Ishikawa (cell line): ENCODE measurements around the gene MYBPHL.

ENCODE experiments used
- CEBPB ChIP-seq: IDR thresholded peaks from 2 replicates; pipeline ENCODE4 v1.6.1; 2012
- CREB1 ChIP-seq: IDR thresholded peaks from 2 replicates; pipeline ENCODE4 v1.6.1; 2012; ENCODE audit warnings: low read depth
- EGR1 ChIP-seq: IDR thresholded peaks from 2 replicates; pipeline ENCODE4 v1.6.1; 2012
- EP300 ChIP-seq: IDR thresholded peaks from 2 replicates; pipeline ENCODE4 v1.6.1; 2012; ENCODE audit warnings: borderline replicate concordance
- FOXM1 ChIP-seq: IDR thresholded peaks from 2 replicates; pipeline ENCODE4 v1.6.1; 2012; ENCODE audit warnings: low read depth, borderline replicate concordance
- NFIC ChIP-seq: IDR thresholded peaks from 2 replicates; pipeline ENCODE4 v1.6.1; 2012
- RAD21 ChIP-seq: IDR thresholded peaks from 2 replicates; pipeline ENCODE4 v1.6.1; 2012; ENCODE audit warnings: low read depth
- TAF1 ChIP-seq: IDR thresholded peaks from 2 replicates; pipeline ENCODE4 v1.6.1; 2012; ENCODE audit warnings: low read depth, mild to moderate bottlenecking
- TCF12 ChIP-seq: IDR thresholded peaks from 2 replicates; pipeline ENCODE4 v1.6.1; 2012; ENCODE audit warnings: low read depth
- TEAD4 ChIP-seq: IDR thresholded peaks from 2 replicates; pipeline ENCODE4 v1.6.1; 2012
- YY1 ChIP-seq: IDR thresholded peaks from 2 replicates; pipeline ENCODE4 v1.6.1; 2012; ENCODE audit warnings: low read depth
- ZBTB7A ChIP-seq: IDR thresholded peaks from 2 replicates; pipeline ENCODE4 v1.6.1; 2012; ENCODE audit warnings: low read depth
- TF ChIP-seq, protein P1 (sequence below): IDR thresholded peaks from 2 replicates; pipeline ENCODE4 v1.6.1; 2012
- TF ChIP-seq, protein P2 (sequence below): IDR thresholded peaks from 2 replicates; pipeline ENCODE4 v1.6.1; 2012
- TF ChIP-seq, protein P3 (sequence below): IDR thresholded peaks from 2 replicates; pipeline ENCODE4 v1.6.1; 2012; ENCODE audit warnings: low read depth, mild to moderate bottlenecking

Gene MYBPHL

DNA sequence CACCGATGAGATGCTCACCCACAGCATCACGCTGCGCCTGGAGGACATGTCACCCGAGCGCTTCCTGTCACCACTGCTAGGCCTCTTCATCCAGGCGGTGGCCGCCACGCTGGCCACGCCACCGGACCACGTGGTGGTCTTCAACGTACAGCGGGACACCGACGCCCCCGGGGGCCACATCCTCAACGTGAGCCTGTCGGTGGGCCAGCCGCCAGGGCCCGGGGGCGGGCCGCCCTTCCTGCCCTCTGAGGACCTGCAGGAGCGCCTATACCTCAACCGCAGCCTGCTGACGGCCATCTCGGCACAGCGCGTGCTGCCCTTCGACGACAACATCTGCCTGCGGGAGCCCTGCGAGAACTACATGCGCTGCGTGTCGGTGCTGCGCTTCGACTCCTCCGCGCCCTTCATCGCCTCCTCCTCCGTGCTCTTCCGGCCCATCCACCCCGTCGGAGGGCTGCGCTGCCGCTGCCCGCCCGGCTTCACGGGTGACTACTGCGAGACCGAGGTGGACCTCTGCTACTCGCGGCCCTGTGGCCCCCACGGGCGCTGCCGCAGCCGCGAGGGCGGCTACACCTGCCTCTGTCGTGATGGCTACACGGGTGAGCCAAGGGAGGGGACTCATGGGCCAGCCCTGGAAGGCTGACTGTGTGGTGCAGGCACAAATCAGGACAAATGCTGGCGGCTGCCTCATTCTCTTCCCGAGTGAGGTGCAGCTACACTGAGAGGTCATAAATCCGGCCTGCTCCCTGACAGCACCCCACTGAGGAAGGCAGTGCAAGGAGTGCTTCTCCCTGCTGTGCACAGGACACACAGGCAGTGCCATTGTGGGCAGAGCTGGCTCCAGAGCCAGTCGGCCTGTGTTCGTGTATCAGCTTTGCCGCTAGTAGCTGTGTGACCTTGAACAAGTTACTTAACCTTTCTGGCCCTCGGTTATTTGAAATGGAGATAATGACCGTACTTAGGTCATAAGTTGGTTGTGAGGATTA lies 48.0 kb downstream of the MYBPHL start:
- no peak for TF ChIP-seq CREB1
- TF ChIP-seq TEAD4: peak; percentile 73
- TF ChIP-seq CEBPB: no peak
- peak; percentile 10; the same call in 1 of the 2 replicates for TF ChIP-seq RAD21
- TF ChIP-seq EP300: peak; percentile 75
- TF ChIP-seq TAF1: no peak
- no peak for TF ChIP-seq EGR1
- no peak for TF ChIP-seq FOXM1
- TF ChIP-seq, protein P1, sequence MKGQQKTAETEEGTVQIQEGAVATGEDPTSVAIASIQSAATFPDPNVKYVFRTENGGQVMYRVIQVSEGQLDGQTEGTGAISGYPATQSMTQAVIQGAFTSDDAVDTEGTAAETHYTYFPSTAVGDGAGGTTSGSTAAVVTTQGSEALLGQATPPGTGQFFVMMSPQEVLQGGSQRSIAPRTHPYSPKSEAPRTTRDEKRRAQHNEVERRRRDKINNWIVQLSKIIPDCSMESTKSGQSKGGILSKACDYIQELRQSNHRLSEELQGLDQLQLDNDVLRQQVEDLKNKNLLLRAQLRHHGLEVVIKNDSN: 0 out of 2 replicates have a peak, but pooled peaks have one; percentile 16
- peak; percentile 78 for TF ChIP-seq NFIC
- TF ChIP-seq YY1: peak; percentile 53; the same call in 1 of the 2 replicates
- no peak for TF ChIP-seq ZBTB7A
- TF ChIP-seq, protein P2, sequence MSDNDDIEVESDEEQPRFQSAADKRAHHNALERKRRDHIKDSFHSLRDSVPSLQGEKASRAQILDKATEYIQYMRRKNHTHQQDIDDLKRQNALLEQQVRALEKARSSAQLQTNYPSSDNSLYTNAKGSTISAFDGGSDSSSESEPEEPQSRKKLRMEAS: peak; percentile 60
- TF ChIP-seq, protein P3, sequence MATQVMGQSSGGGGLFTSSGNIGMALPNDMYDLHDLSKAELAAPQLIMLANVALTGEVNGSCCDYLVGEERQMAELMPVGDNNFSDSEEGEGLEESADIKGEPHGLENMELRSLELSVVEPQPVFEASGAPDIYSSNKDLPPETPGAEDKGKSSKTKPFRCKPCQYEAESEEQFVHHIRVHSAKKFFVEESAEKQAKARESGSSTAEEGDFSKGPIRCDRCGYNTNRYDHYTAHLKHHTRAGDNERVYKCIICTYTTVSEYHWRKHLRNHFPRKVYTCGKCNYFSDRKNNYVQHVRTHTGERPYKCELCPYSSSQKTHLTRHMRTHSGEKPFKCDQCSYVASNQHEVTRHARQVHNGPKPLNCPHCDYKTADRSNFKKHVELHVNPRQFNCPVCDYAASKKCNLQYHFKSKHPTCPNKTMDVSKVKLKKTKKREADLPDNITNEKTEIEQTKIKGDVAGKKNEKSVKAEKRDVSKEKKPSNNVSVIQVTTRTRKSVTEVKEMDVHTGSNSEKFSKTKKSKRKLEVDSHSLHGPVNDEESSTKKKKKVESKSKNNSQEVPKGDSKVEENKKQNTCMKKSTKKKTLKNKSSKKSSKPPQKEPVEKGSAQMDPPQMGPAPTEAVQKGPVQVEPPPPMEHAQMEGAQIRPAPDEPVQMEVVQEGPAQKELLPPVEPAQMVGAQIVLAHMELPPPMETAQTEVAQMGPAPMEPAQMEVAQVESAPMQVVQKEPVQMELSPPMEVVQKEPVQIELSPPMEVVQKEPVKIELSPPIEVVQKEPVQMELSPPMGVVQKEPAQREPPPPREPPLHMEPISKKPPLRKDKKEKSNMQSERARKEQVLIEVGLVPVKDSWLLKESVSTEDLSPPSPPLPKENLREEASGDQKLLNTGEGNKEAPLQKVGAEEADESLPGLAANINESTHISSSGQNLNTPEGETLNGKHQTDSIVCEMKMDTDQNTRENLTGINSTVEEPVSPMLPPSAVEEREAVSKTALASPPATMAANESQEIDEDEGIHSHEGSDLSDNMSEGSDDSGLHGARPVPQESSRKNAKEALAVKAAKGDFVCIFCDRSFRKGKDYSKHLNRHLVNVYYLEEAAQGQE: no peak
- peak; percentile 79 for TF ChIP-seq TCF12

DNA sequence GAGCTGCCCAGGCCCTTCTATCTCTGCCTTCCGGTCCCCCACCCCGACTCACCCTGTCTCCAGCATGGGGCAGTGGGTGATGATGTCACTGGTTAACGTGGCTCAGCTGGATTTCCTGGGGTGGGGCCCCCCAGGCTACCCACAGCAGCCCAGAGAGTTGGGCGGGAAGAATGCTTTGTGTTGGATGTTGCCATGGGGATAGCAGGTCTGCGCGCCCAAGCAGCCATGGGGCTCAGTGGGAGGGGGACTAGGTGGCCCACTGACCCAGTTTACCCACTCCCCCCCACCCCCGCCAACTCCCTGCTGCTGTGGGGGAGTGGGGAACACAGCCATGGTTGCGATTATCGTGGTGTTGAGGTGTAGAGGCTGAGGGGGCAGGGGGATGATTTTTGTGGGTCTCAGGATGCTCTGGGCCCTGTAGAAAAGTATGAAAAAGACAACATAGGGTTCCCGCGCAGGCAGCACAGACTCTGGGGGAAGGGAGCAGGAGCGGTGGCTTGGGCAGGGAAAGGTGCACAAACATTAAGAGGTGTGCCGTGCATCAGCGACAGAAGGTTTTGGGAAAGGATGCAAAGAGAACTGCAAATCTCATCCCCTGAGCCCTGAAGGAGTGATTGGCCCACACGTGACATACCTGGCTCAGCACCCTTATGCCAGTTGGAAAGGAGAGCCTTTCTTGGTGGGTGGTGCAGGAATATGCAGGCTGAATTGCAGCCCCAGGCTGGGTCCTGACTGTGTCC lies 49.0 kb downstream of the MYBPHL start:
- TF ChIP-seq NFIC: no peak
- no peak for TF ChIP-seq TAF1
- no peak for TF ChIP-seq CREB1
- no peak for TF ChIP-seq YY1
- TF ChIP-seq, protein P2: no peak

DNA sequence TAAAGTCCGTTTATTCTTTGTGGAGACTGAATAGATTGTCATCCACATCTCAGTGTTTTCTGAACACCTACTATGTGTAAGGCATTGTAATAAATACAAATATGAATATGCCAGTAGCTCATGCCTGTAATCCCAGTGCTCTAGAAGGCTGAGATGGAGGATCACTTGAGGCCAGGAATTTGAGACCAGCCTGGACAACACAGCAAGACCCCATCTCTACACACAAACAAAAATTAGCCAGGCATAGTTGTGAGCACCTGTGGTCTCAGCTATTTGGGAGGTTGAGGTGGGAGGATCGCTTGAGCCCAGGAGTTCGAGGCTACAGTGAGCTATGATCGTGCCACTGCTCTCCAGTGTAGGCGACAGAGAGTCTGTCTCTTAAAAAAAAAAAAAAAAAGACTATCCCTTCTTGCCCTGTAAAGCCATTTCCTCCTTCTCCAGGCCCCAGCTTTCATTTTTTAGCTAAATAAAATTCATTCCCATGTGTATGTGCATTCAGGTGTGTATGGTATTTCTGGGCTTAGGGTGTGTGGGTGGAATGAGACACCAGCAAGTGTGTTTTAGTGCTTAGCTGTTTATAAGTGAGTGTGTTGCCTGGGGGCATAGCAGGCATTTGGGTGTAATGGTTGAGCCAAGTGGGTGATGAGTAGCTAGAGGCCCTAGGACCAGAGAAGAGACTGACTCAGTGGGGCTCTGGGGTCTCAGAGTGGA lies 49.7 kb downstream of the MYBPHL start:
- TF ChIP-seq EGR1: peak; percentile 69
- TF ChIP-seq CEBPB: no peak

DNA sequence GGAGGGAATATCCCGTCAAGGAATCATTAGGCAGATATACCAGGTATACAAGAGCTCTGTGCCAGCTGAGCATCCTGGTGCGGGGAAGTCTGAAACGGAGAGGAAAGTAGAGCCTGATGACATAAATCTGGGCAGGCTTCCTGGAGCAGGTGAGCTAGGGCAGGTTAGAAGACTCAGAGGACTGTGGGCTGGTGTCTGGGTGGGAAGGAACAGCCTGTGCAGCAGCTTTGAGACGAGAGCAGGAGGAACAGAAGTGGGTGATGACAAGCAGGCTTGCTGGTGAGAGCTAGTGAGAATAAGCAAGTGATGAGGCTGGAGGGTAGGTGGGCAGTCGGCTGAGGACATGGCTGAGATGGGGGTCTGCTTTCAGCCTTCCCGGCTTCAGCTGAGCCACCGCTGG lies 50.7 kb downstream of the MYBPHL start:
- no peak for TF ChIP-seq YY1
- no peak for TF ChIP-seq TAF1
- TF ChIP-seq, protein P2: no peak

DNA sequence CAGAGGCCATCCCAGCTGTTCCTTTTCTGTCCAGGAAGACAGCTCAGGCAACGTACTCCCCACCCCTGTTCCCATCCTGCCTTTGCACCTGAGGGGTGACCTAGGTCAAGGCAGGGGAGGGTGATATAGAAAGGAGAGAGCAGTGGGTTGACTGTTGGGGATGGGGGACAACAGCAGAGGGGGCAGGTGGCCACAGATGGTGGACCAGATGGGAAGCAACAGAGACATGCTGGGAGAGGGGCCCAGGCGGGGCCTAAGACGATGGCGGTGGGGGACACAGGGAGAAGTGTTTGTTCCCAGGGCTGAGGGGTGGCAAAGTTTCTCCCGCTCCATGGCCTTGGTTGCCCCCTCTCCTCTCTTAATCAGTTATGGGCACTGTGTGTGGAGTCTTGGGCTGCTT lies 51.1 kb downstream of the MYBPHL start:
- TF ChIP-seq EGR1 (no peak), FOXM1 (no peak), TAF1 (no peak), RAD21 (no peak), NFIC (no peak), CEBPB (no peak), EP300 (no peak), ZBTB7A (no peak), CREB1 (no peak), YY1 (no peak), TCF12 (no peak), TEAD4 (no peak)
- TF ChIP-seq, protein P1: no peak
- TF ChIP-seq, protein P3: no peak
- TF ChIP-seq, protein P2: no peak
